HG03342 (cell line): Measurements from ENCODE around the gene PAX8.

ENCODE experiments used
- ATAC-seq: cut with Tn5 transposase; IDR thresholded peaks from one replicate; pipeline ENCODE4 v1.9.1; 2021; ENCODE audit warnings: mild to moderate bottlenecking, moderate library complexity; ENCODE audit not compliant: unreplicated experiment

The PAX8 gene

DNA sequence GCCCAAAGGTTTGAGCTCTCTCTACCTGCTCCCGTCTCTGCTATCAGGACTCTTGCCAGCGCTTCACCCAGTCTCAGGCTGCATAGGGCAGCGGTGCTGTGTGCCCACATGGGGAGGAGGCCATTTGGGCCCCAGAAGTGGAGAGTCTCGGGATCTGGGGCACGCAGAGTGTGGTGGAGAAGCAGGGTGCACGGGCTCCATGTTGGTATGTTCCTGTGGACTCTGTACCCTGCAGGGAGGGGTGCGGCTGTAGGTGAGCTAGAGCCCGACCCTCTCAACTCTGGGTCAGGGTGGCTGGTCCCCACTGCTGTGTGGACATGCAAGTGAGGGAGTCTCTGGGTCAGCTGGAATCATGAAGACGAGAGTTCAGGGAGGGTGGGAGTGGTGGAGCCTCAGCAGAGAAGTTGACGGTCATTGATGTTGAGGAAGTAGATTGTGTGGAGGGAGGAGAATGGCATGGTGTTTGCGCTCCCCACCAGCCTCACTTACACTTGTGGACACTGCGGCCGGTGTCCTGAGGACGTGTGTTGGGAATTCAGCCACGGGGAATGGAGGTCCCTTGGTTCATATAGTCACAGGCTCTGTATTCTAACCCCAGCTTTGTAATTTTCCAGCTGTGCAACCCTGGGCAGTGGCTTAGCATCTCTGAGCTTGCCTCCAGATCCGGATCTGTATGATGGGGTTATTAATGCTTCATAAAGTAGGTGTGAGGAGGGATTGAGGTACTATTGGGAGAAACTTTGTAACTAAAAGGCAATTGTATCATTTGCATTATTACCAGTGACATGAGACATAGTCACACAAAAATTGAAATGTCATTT is 105.8 kb downstream of the PAX8 start:
- ATAC-seq = no peak

DNA sequence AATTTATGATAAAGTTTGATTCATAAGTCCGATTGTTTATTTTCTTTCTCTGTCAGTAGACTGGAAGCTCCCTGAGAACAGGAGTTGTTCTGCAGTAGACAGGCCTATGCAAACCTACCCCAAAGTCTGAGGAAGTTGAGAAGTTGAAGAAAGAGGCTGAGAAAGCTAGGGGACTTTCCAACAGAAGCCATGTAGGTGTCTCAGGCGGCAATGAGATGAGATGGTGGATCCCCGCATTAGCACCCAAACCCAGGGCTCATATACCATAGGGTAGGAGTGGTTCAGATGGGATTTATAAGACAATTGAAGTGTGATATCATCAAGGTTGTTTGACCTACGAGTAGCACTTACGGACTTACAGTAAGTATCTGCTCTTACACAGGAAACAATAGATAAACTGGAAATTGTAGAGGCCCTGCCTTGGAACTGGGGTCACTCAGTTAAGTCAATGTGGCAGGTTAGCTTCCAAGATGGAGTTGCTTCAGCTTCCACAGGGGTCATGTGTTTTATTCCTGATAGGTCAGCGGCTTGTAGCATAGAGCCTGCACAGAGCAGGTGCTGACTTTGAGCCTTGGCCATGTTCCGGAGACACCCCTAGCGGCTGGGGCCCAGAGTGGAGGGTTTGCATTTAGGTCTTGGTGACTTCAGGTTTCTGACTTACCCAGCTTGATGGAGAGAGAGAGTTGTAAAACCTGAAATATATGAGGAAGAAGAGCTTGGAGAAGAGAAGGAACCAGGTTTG is 107.2 kb downstream of the PAX8 start:
- ATAC-seq = no peak

DNA sequence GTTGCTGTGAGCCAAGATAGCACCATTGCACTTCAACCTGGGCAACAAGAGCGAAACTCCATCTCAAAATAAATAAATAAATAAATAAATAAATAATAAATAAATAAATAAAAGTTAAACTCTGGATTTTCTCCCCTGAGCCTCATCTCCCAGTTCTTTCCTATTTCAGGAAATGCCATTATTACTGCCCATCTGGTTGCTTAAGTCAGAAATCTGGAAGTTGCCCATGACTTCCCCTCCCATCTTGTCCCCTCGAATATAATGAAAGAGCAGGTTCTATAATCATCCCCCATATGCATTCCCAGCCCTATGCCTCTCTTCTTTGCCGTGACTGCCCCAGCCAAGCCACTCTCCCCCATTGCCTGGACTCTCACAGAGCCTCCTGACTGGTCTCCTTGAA is 109.1 kb downstream of the PAX8 start:
- ATAC-seq = no peak

DNA sequence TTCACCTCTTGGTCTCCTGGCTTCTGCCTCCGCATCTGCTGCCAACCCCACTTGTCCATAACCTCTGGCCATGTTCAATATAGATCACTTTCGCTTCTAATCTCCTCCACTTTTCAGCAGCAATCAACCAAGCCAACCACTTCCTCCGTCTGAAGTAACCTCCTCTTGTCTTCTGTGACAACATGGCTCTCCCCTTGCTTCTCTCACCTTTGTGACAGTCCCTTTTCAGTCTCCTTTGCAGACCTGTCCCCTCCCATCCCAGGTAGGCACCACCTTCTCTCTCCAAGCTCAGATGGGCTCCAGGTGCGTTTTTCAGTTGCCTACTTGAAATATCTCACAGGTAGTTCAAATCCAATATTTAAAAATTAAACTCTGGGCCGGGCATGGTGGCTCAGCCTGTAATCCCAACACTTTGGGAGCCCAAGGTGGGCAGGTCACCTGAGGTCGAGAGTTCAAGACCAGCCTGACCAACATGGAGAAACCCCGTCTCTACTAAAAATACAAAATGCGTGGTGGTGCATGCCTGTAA is 109.7 kb downstream of the PAX8 start:
- ATAC-seq = no peak

DNA sequence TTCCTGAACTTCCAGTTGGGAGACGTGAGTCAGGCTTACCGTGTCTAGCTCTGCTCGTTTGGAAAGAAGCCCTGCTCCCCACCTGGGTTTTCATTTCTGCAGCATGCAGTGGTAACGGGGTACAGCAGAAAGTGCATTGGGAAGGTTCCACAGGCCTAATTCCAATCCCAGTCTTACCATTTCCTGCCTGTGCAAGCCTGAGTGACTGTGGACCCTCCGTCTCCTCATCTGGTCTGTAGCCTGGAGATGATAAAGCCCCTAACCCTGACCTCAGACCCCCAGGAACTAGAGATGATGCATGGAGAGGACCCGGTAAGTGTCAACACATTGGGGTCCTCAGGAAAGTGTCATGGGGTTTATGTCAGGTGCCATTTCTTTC is 110.8 kb downstream of the PAX8 start:
- ATAC-seq = no peak

DNA sequence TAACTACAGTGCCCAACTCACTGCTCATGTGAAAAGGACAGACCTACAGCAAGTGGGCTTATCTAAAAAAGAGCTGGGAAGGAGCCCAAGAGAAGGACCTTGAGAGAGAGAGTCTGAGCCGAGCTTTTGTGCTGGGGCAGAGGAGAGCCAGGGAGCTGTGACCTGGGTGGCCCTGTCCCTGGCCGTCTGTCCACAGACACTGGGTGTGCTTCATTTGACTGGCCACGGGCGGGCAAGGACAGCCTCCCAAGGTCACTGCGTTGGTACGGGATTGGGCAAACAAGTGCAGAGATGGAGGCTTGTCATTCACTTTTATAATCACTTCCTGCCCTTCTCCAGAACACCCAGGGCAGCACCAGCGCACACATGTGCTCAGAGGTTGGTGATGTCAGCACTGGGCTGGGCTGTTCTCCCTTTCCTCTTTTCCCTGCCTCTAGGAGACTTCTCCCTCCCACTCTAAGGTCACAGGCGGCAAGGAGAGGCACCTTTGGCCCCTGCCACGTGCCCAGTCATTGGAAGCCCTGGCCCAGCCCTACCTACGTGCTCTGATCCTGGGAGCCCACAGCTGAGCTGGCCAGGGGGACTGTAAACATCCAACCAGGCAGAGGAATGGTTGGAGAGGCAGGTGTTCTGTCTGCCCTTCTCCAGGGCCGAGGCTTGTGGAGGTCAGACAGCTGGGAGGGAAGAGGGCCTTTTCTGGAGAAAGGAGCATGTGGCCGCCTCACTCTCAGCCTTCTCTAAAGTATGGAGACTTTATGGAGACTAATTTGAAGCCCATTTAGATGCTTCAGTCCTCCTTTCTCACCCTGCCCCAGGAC is 111.4 kb downstream of the PAX8 start:
- no peak for ATAC-seq

DNA sequence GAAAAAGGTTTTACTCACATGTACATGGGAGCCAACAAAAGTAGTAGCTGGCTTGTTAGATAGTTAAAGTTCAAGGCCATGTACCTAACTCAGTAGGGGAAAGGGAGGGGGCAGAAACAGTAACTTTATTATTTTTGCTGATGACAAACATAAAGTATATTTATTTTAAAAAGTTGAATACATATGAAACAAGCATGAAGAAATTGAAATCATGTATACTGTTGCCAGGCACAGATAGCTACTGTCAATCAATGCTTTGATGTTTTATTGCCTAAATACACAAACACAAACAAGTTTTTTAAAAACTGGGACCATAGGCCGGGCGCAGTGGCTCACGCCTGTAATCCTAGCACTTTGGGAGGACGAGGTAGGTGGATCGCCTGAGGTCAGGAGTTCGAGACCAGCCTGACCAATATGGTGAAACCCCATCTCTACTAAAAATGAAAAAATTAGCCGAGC is 112.5 kb downstream of the PAX8 start:
- ATAC-seq = no peak
